ENCODE data around the gene DNAH17.

The DNAH17 gene

DNA sequence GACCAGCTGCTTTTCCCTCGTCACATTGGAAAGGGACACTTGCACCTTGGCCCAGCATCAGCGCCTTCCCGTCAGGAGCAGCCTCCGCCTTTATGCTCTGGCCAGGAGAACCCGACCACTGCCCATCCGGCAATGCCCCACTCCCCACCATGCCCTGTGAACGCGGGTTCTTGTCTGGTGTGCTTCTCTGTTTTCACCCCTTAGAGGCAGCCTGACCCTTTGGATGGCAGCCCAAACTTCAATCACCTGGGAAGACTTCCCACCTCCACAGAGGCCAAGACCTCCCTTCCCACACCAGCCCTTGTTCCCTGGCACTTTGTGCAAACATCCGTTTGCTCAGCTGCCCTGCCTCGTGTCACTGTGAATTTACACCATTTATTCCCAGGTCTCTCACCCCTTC lies 87.0 kb downstream of the DNAH17 start:
- TF ChIP-seq, protein P1, sequence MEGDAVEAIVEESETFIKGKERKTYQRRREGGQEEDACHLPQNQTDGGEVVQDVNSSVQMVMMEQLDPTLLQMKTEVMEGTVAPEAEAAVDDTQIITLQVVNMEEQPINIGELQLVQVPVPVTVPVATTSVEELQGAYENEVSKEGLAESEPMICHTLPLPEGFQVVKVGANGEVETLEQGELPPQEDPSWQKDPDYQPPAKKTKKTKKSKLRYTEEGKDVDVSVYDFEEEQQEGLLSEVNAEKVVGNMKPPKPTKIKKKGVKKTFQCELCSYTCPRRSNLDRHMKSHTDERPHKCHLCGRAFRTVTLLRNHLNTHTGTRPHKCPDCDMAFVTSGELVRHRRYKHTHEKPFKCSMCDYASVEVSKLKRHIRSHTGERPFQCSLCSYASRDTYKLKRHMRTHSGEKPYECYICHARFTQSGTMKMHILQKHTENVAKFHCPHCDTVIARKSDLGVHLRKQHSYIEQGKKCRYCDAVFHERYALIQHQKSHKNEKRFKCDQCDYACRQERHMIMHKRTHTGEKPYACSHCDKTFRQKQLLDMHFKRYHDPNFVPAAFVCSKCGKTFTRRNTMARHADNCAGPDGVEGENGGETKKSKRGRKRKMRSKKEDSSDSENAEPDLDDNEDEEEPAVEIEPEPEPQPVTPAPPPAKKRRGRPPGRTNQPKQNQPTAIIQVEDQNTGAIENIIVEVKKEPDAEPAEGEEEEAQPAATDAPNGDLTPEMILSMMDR (IDR thresholded peaks at IDR 0.05; ENCODE audit: borderline replicate concordance, control extremely low read depth, extremely low read depth, insufficient read depth, missing control alignments): no peak
- no peak for DNase-seq (ENCODE audit: low spot score)
- in situ Hi-C loops (cut with MboI; ENCODE audit: low sequenced_read_pairs, unreplicated experiment): no loop called here

DNA sequence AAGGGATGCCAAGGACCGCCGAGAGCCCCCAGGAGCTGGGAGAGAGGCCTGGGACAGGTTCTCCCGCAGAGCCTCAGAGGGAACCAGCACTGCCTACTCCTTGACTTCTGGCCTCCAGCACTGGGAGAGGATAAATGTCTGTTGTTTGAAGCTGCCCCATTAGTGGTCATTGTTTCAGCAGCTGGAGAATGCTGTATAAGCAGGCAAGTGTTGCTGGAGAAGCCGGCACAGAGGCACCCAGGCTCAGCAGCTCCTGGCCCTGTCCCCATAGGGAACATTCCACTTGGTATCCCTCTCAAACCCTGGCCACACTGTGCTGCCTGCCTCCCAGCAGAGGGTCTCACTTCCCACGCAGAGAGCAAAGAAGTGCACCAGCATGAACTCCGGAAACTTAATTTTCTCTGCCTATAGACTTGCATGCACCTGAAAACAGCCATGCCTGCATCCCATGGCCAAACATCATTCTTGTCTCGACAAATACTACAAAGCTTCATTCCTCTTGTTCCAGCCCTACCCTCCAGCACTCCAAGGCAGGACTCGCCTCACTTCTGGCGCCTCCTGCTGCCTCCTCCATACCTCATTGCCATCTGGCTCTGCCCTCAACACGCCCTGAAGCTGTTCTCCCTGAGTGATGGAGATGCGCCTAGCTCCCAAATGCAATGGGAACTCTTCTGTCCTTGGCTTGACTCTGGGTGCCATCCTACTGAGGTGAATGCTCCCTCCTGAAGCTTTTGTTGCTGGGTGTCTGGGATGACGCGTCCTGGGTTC lies 88.1 kb downstream of the DNAH17 start:
- no peak for DNase-seq (ENCODE audit: low spot score)
- TF ChIP-seq, protein P1 (IDR thresholded peaks at IDR 0.05; ENCODE audit: borderline replicate concordance, control extremely low read depth, extremely low read depth, insufficient read depth, missing control alignments): no peak

DNA sequence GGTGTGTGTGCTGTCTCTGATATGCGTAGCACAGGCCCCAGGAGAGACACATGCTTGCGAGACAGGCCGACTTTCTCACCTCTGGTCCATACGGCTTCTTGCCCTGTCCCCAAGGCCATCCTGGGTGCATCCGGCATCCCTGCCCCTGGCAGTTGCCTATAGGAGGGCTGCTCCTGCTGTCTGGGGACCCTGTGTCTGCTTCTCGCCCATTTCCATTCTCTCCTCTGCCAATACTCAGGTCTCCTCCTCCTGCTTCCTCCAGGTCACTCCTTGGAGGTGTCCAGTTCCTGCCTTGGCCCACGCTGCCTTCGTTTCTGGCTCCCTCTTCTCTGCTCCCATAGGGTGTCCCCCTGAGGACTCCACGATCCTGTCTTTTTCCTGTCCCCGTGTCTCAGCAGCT lies 89.0 kb downstream of the DNAH17 start:
- in situ Hi-C loops (cut with MboI; ENCODE audit: low sequenced_read_pairs, unreplicated experiment): no loop called here
- no peak for DNase-seq (ENCODE audit: low spot score)
- TF ChIP-seq, protein P1 (IDR thresholded peaks at IDR 0.05; ENCODE audit: borderline replicate concordance, control extremely low read depth, extremely low read depth, insufficient read depth, missing control alignments): no peak

More for the DNA sequence above, 88.1 kb downstream of the DNAH17 start:
- in situ Hi-C loops (cut with MboI; ENCODE audit: low sequenced_read_pairs, unreplicated experiment): no loop called here

DNA sequence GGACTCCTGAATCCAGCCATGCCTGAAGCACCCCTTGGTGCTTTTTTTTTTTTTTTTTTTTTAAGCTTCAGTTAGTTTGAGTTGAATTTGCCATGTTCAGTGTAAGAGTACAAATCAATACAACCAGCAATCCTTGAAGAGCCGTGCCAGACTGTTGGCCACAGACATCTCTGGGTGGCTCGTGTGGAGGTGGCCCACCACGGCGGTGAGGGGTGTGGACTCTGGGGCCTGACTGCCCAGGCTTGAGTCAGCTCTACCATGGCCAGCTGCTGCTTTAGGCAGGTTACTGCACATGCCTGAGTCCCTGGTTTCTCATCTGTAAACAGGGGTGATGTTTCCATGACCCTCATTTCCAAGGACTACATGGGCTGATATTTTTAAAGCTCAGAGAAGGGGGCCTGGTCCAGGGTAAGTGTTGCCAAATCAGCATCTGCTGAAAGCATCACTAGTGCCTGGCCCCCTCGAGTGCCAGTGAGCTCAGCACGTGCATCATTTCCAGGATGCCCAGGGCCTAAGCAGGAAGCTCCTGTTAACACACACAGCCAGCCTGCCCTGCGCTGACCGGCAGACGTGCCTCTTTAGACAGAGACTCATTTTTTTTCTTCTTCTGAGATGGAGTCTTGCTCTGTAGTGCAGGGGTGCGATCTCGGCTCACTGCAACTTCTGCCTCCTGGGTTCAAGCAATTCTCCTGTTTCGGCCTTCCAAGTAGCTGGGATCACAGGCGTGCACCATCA lies 90.1 kb downstream of the DNAH17 start:
- no peak for DNase-seq (ENCODE audit: low spot score)
- TF ChIP-seq, protein P1 (IDR thresholded peaks at IDR 0.05; ENCODE audit: borderline replicate concordance, control extremely low read depth, extremely low read depth, insufficient read depth, missing control alignments): no peak
- in situ Hi-C loops (cut with MboI; ENCODE audit: low sequenced_read_pairs, unreplicated experiment): no loop called here

DNA sequence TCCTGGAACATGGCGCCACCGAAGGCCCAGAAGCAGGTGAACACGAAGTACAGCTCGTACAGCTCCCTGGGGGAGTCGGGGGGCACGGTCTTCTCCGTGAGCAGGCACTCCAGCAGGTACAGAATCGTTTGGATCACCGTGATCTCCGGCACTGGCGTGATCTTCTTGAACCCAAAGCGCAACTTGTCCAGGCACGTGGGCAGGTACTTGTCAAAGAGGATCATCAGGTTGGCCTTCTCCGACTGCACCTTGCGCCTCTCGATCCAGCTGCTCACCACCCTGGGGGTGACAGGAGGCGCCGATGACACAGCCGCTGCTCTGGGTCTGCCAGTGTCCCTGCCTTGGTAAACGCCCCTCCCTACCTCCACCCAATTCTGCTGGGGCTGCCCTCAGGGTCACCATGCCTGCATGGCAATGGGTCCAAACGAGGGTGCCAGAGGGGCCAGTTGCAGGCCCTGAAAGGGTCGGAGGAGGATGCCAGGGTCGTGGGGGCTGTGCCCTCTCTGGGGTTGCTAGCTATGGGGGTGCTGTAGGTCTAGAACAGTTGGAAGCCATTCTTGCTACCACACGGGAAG lies 90.9 kb downstream of the DNAH17 start:
- DNase-seq (ENCODE audit: low spot score): no peak
- in situ Hi-C loops (cut with MboI; ENCODE audit: low sequenced_read_pairs, unreplicated experiment): no loop called here

More for the DNA sequence above, 90.9 kb downstream of the DNAH17 start:
- TF ChIP-seq, protein P1 (IDR thresholded peaks at IDR 0.05; ENCODE audit: borderline replicate concordance, control extremely low read depth, extremely low read depth, insufficient read depth, missing control alignments): no peak

All from GM13976 (cell line).